ENCODE measurements around the gene SLC6A13.

DNA sequence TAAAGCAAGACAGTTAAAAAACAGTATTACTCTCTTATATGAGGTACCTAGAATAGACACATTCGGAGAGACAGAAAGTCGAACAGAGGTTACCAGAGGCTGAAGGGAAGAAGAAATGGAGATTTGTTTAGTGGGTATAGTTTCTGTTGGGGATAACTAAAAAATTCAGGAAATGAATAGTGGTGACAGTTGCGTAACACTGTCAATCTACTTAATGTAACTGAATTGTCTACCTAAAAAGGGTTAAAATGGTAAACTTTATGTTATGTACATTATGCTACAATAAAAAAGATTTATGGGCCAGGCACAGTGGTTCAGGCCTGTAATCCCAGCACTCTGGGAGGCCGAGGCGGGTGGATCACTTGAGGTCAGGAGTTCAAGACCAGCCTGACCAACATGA, 30.6 kb upstream of the SLC6A13 start:
- TF ChIP-seq, protein P1, sequence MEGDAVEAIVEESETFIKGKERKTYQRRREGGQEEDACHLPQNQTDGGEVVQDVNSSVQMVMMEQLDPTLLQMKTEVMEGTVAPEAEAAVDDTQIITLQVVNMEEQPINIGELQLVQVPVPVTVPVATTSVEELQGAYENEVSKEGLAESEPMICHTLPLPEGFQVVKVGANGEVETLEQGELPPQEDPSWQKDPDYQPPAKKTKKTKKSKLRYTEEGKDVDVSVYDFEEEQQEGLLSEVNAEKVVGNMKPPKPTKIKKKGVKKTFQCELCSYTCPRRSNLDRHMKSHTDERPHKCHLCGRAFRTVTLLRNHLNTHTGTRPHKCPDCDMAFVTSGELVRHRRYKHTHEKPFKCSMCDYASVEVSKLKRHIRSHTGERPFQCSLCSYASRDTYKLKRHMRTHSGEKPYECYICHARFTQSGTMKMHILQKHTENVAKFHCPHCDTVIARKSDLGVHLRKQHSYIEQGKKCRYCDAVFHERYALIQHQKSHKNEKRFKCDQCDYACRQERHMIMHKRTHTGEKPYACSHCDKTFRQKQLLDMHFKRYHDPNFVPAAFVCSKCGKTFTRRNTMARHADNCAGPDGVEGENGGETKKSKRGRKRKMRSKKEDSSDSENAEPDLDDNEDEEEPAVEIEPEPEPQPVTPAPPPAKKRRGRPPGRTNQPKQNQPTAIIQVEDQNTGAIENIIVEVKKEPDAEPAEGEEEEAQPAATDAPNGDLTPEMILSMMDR (conservative IDR thresholded peaks at IDR 0.05; ENCODE audit: low read length), result no peak
- no peak for TF ChIP-seq EZH2phosphoT487 (IDR thresholded peaks at IDR 0.05; ENCODE audit: borderline replicate concordance, low read depth, low read length)

Data from OCI-LY7 (cell line).